ENCODE data around the gene CDC42BPB. TPM values are rescaled to one million over a fixed set of nuclear protein-coding genes. Genes with fewer than 3 reads are reported as not detected.

The CDC42BPB gene
- total and polyA plus RNA-seq, 2 of the 4 experiments (the other 2 are of a cell fraction), result 49.1 to 81.4 TPM

DNA sequence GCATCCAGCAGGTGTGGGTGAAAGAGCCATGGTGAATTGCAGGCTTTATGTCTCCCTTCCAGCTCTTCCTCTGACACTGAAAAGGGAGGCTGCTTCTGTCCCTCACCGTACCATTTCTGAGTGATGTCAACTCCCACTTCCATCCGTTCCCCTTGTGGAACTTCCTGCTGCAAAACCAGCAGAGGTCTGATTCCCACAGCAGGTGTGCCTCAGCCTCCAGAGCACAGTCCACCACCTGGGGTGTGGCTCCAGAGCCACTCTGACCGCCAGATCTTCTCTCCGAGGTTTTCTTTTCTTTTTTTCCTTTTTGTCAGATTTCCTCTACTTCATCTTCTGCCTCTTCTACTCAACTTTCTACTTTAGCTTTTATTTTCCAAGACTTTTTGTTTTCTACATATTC, 62.7 kb downstream of the CDC42BPB start:
- Histone ChIP-seq H3K27ac (ENCODE audit: insufficient read depth, low read length) (no peak overlapping the region), H3K9me3 (ENCODE audit: control insufficient read depth, insufficient read depth, low read length) (no peaks in the 10 kb centered on the region), H3K4me1 (ENCODE audit: control insufficient read depth, insufficient read depth, low read length) (peaks cover 3% of the 10 kb centered on the region), H2BK5ac (ENCODE audit: low read depth, low read length, poor library complexity, severe bottlenecking) (no peak overlapping the region), H3K79me1 (ENCODE audit: low read depth in 1 of 2, low read length in 2 of 2) (peaks cover 29 to 76% of the 10 kb centered on the region in 2 experiments), H3K9ac (ENCODE audit: low read depth, low read length) (no peak overlapping the region), H2AFZ (replicated peaks; ENCODE audit: low read length, poor library complexity) (no peak overlapping the region), H3K14ac (replicated peaks; ENCODE audit: low read depth, low read length) (no peak overlapping the region), H3K27me3 (ENCODE audit: control insufficient read depth, insufficient read depth, low read length) (no peaks in the 10 kb centered on the region), H3K18ac (ENCODE audit: low read depth, low read length) (no peak overlapping the region), H3K36me3 (ENCODE audit: control insufficient read depth, insufficient read depth, low read length) (peaks cover 38% of the 10 kb centered on the region), H2BK120ac (ENCODE audit: low read depth, low read length) (no peak overlapping the region), H2AK5ac (ENCODE audit: low read depth, low read length) (no peak overlapping the region), H4K20me1 (ENCODE audit: insufficient read depth, low read length) (peaks cover 23% of the 10 kb centered on the region), H3K56ac (ENCODE audit: extremely low read depth, insufficient read depth, low read length) (no peak overlapping the region), H4K91ac (ENCODE audit: insufficient read depth, low read depth, low read length) (no peak overlapping the region), H4K8ac (ENCODE audit: low read depth in 2 of 2, low read length in 2 of 2) (no peak overlapping the region), H2BK15ac (ENCODE audit: low read depth, low read length) (no peak overlapping the region), H3K4me2 (ENCODE audit: low read depth, low read length) (no peak overlapping the region), H3K9me1 (ENCODE audit: insufficient read depth, low read length) (peaks cover 5% of the 10 kb centered on the region; the same call in 1 of the 2 replicates), H3K4ac (ENCODE audit: low read depth, low read length) (no peak overlapping the region), H4K5ac (ENCODE audit: low read depth, low read length) (no peak overlapping the region), H2BK20ac (ENCODE audit: low read depth, low read length) (no peak overlapping the region), H3K4me3 (ENCODE audit: insufficient read depth, low read depth, low read length) (no peak overlapping the region), H3K23ac (ENCODE audit: low read depth, low read length) (no peak overlapping the region), H2AK9ac (replicated peaks; ENCODE audit: low read depth, low read length, poor library complexity) (no peak overlapping the region)
- dilution Hi-C loops (cut with HindIII; ENCODE audit: low sequenced_read_pairs, unreplicated experiment) (no loop called here), in situ Hi-C loops (cut with MboI; ENCODE audit: low sequenced_read_pairs) (no loop called here), intact Hi-C loops (cut with micrococcal nuclease) (no loop called here)
- ChIA-PET POLR2A (ENCODE audit: unreplicated experiment) (no interaction called here), CTCF (no interaction called here)
- DNase-seq, result no peak
- no CpG with 5 or more reads among the region's 4 CpGs for WGBS, 2 experiments (ENCODE audit: extremely low coverage in 2 of 2, insufficient read length in 1 of 2)
- ATAC-seq (ENCODE audit: low read depth), result no peak
- BruUV-seq (replicated peaks), result no TSS peak
- no peak for TF ChIP-seq CEBPB (IDR thresholded peaks at IDR 0.05; ENCODE audit: low read depth, low read length)
